D721Med (cell line): ENCODE results near the gene SUSD1.

Experiments
- DNase-seq: peaks from one replicate; pipeline ENCODE4 v3.0.0; 2011; ENCODE audit warnings: low spot score; ENCODE audit not compliant: insufficient read length
- FAIRE-seq: peaks from 2 replicates; lab custom pipeline; 2011; peaks lifted over from hg19 to GRCh38; lab: Jason Lieb, UNC
- TF ChIP-seq, protein P1 (sequence below): IDR thresholded peaks from 2 replicates; pipeline ENCODE4 v1.5.1; 2012; ENCODE audit warnings: mild to moderate bottlenecking, control low read depth; ENCODE audit not compliant: insufficient read depth; ENCODE audit errors: missing control alignments

The SUSD1 gene

DNA sequence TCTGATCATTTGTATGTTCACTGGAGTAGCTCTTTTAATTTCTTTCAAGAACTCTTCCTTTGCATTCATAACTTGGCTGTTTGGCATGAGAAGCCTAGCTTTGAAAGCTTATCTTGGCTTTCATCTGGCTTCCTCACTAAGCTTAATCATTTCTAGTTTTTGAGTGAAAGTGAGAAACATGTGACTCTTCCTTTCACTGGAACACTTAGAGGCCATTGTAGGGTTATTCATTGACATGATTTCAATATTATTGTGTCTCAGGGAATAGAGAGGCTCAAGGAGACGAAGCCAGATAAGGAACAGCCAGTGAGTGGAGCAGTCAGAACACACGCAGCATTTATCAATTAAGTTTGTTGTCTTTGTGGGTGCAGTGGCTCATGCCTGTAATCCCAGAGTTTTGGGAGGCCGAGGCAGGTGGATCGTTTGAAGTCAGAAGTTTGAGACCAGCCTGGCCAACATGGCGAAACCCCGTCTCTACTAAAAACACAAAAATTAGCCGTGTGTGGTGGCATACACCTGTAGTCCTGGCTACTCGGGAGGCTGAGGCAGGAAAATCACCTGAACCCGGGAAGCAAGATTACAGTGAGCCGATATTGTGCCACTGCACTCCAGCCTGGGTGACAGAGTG is 180.2 kb downstream of the SUSD1 start:
- TF ChIP-seq, protein P1, sequence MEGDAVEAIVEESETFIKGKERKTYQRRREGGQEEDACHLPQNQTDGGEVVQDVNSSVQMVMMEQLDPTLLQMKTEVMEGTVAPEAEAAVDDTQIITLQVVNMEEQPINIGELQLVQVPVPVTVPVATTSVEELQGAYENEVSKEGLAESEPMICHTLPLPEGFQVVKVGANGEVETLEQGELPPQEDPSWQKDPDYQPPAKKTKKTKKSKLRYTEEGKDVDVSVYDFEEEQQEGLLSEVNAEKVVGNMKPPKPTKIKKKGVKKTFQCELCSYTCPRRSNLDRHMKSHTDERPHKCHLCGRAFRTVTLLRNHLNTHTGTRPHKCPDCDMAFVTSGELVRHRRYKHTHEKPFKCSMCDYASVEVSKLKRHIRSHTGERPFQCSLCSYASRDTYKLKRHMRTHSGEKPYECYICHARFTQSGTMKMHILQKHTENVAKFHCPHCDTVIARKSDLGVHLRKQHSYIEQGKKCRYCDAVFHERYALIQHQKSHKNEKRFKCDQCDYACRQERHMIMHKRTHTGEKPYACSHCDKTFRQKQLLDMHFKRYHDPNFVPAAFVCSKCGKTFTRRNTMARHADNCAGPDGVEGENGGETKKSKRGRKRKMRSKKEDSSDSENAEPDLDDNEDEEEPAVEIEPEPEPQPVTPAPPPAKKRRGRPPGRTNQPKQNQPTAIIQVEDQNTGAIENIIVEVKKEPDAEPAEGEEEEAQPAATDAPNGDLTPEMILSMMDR, result no peak
- DNase-seq (no peak), FAIRE-seq (no peak)

GRCh38 chr9:111993319-111993718 is 181.8 kb downstream of the SUSD1 start:
- no peak for FAIRE-seq
- no peak for DNase-seq
- TF ChIP-seq, protein P1, result no peak

DNA sequence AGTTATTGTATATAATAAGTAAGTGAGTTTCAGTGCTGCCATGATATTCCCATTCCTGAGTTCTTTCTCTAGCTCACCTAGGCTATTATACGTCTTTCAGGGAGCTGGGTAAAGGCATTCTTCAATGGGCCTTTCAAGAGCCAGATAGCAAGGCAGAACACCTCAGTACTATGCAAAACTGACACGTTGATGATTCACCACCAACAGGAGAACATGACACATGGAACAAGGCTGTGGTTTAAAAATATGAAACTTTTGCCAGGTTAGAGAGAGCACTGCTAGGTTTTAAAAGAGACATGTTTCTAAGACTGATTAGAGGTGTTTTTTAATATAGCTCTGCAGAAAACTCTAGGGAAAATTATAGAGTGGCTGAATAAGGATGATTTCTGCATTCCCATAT is 182.6 kb downstream of the SUSD1 start:
- no peak for DNase-seq
- TF ChIP-seq, protein P1, result no peak
- no peak for FAIRE-seq

GRCh38 chr9:111991179-111991578 is 183.9 kb downstream of the SUSD1 start:
- TF ChIP-seq, protein P1, result no peak
- DNase-seq (no peak), FAIRE-seq (no peak)
